GM19467 (cell line): ENCODE data around the gene SCLT1.

Experiments used
- ATAC-seq: cut with Tn5 transposase; IDR thresholded peaks from one replicate; pipeline ENCODE4 v1.9.1; 2021; ENCODE audit warnings: mild to moderate bottlenecking, moderate library complexity; ENCODE audit not compliant: unreplicated experiment

Gene SCLT1

GRCh38 chr4:128877934-128878333, 215.4 kb downstream of the SCLT1 start:
- no peak for ATAC-seq

- ATAC-seq = no peak
These were observed 217.1 kb downstream of the SCLT1 start for GRCh38 chr4:128876200-128876599.

GRCh38 chr4:128871948-128872347, 221.4 kb downstream of the SCLT1 start:
- ATAC-seq = no peak

- ATAC-seq = no peak
These were observed 223.4 kb downstream of the SCLT1 start for GRCh38 chr4:128869776-128870509.

GRCh38 chr4:128868758-128869157, 224.6 kb downstream of the SCLT1 start:
- no peak for ATAC-seq

- no peak for ATAC-seq
These were observed 226.6 kb downstream of the SCLT1 start for GRCh38 chr4:128866691-128867090.

- ATAC-seq = no peak
These were observed 227.1 kb downstream of the SCLT1 start for GRCh38 chr4:128866269-128866668.

- ATAC-seq = no peak
These were observed 228.2 kb downstream of the SCLT1 start for GRCh38 chr4:128865132-128865531.

- ATAC-seq = peak; percentile 38
These were observed 229.8 kb downstream of the SCLT1 start for GRCh38 chr4:128863312-128864075.

GRCh38 chr4:128862608-128863311, 230.6 kb downstream of the SCLT1 start:
- ATAC-seq = no peak

- ATAC-seq = no peak
These were observed 231.4 kb downstream of the SCLT1 start for GRCh38 chr4:128861856-128862518.

- ATAC-seq = no peak
These were observed 233.3 kb downstream of the SCLT1 start for GRCh38 chr4:128859887-128860677.

- ATAC-seq = no peak
These were observed 234.3 kb downstream of the SCLT1 start for GRCh38 chr4:128858879-128859671.

- no peak for ATAC-seq
These were observed 237.1 kb downstream of the SCLT1 start for GRCh38 chr4:128856246-128856645.

GRCh38 chr4:128855621-128856020, 237.7 kb downstream of the SCLT1 start:
- no peak for ATAC-seq

GRCh38 chr4:128854433-128854832, 238.9 kb downstream of the SCLT1 start:
- ATAC-seq = peak; percentile 73

GRCh38 chr4:128853741-128854140, 239.6 kb downstream of the SCLT1 start:
- ATAC-seq = no peak

- ATAC-seq = no peak
These were observed 243.1 kb downstream of the SCLT1 start for GRCh38 chr4:128850252-128850651.

- ATAC-seq = no peak
These were observed 244.9 kb downstream of the SCLT1 start for GRCh38 chr4:128848461-128848860.
